ENCODE results near the gene CHST3.

DNA sequence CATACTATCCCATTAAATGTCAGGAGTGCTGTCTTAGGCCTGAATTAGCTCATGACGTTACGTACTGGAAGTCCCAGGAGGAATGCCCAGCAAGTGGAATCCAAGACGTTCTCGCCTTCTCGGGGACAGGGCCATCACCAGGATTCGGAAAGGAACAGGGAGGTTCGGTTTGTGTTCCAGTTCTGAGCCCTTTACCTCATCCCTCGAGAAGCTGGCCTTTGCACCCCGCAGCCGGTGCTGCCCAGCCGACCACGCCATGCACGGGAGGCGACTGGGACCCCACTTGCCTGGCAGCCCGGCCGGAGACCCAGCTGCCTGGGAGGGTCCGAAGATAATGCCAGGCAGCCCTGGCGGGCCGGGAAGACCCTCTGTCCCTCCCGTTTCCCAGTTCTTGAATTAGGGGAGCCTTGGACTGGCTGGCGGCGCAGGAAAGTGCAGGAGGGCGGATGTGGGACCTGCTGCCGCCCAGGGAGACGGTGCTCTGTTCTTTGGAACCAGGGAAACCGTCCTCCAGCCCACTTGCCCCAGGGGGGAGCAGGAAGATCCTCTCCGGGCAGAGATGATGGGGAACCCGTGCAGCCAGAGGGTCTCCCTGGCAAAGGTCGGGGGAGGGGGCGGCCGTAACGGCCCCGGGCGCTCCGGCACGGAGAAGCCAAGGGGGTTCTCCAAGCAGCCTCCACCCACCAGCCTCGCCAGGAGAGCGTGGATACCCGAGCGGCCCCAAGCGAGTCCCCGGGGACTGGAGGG is 671 bp upstream of the CHST3 start:
- TF ChIP-seq, protein P1, sequence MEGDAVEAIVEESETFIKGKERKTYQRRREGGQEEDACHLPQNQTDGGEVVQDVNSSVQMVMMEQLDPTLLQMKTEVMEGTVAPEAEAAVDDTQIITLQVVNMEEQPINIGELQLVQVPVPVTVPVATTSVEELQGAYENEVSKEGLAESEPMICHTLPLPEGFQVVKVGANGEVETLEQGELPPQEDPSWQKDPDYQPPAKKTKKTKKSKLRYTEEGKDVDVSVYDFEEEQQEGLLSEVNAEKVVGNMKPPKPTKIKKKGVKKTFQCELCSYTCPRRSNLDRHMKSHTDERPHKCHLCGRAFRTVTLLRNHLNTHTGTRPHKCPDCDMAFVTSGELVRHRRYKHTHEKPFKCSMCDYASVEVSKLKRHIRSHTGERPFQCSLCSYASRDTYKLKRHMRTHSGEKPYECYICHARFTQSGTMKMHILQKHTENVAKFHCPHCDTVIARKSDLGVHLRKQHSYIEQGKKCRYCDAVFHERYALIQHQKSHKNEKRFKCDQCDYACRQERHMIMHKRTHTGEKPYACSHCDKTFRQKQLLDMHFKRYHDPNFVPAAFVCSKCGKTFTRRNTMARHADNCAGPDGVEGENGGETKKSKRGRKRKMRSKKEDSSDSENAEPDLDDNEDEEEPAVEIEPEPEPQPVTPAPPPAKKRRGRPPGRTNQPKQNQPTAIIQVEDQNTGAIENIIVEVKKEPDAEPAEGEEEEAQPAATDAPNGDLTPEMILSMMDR (IDR thresholded peaks at IDR 0.05): no peak
- TF ChIP-seq POLR2A (IDR thresholded peaks at IDR 0.05): no peak

Data from suprapubic skin (tissue), 3 donors.